GM19035 (cell line): ENCODE measurements around the gene LILRB2.
"Not testable (repeated sequence)": the region's sequence is repeated elsewhere in the genome, so short reads cannot be mapped to it uniquely, and the experiment has no call there.

ENCODE experiments used
- ATAC-seq: cut with Tn5 transposase; IDR thresholded peaks from one replicate; pipeline ENCODE4 v1.9.1; 2021; ENCODE audit not compliant: unreplicated experiment

The LILRB2 gene

GRCh38 chr19:54307389-54308020 lies 26.6 kb upstream of the LILRB2 start:
- ATAC-seq, result no peak

GRCh38 chr19:54305141-54305540 lies 24.2 kb upstream of the LILRB2 start:
- no peak for ATAC-seq

- no peak for ATAC-seq
These were observed 21.3 kb upstream of the LILRB2 start for GRCh38 chr19:54302257-54302656.

DNA sequence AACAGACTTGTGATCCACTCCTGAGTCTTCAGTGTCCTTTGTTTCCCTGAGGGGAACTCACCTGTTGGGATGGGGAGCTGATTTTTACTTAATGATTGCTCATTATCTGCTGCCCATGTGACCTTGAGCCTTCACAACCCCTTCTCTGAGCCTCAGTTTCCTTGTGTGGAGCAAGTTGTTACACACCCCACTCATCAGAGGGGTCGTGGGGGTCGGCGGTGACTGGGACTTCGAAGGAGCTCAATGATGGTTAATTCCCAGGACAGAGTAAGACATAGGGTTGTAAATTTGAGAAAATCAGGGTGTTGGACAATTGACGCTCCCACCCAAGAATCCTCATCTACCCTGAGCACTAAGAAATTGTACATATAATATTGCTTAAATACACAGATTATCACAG lies 18.6 kb upstream of the LILRB2 start:
- no peak for ATAC-seq

DNA sequence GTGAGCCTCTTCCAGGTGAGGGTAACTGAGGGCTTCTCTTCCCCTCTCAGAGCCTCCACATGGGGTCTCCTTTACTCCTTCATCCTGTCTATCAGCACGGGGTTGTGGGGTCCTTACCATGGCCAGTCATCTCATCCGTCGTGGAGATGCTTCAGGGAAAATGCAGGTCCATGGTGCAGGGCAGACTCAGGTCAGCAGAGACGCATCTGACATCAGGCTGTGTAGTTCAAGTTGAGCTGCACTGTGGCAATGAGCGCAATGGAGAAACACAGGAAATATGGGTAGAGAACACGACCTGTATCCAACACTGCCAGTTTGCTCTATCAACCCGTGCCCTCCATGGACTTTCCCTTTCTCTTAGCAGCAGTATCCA lies 18.2 kb upstream of the LILRB2 start:
- no peak for ATAC-seq

DNA sequence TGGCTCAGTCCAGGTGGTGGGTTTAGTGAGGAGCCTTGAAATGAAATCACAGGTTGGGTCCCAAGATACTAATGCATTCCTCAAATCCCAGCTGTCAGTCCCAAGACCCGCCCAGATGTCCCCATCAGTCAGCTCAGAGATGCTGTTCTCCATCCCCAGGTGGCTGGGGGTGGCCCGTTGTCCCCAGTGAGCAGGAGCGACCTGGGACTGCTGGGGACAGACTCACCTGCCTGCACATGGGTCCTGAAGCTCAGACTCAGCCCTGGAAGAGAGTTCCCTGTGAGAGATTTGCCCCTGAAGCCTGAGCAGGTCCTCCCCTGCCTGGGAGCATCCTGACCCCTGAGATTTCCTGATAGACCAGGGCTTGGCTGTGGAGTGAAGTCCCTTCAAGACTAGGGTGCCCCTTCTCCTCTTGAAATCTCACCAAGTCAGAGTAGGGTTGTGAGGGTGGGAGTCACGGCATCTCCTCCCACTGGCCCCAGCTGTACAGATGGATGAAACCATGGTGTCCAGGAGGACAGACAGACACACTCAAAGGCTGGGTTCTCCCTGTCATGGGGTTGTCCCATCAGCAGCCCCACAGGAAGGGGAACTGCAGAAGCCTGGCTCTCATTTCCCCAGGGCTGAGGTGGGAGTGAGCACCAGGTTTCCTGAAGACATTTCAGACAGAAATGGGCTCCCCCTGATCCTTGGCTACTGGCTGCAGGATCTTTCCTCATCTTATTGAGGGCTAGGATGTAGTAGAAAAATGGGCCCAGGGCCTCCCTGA lies 17.6 kb upstream of the LILRB2 start:
- no peak for ATAC-seq

DNA sequence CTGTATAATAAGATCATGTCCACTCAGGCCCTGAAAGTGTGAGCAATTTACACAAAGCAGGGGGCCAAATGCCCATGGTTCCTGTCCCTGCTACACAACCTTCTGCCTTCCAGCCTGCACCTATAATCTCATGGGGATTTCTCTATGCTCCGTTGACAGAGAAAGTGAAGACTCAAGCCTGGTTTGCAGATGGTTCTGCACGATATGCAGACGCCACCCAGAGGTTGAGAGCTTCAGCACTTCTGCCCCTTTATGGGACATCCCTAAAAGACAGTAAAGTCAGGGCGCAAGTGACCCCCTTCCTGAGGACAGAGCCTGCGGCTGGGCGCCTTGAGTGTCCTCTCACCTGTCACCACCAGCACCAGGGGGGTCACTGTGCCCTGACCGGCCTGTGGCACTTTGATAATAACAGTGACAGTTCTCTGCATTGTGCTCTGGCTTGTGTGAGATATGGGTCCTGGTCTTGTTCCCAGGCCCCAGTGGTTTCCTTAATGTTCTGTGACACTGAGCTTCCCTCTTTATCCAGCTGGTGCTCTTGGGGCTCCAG lies 16.9 kb upstream of the LILRB2 start:
- no peak for ATAC-seq

- ATAC-seq, result no peak
These were observed 13.6 kb upstream of the LILRB2 start for GRCh38 chr19:54294539-54294938.

DNA sequence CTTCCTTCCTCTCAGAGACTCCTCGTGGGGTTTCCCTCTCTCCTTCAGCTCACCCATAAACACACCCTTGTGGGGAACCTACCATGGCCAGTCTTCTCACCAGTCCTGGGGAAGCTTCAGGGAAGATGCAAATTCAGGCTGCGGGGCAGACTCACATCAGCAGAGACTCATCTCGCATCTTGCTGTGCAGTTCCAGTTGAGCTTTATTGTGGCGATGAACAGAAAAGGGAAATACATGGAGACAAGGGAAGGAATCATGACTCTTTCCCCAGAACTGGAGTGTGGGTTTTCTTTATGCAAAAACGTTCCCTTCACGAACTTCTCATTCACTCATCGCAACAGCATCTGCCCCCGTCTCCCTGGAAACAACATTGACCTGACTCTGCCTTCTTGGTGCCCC lies 8.2 kb upstream of the LILRB2 start:
- ATAC-seq, result not testable (repeated sequence)

DNA sequence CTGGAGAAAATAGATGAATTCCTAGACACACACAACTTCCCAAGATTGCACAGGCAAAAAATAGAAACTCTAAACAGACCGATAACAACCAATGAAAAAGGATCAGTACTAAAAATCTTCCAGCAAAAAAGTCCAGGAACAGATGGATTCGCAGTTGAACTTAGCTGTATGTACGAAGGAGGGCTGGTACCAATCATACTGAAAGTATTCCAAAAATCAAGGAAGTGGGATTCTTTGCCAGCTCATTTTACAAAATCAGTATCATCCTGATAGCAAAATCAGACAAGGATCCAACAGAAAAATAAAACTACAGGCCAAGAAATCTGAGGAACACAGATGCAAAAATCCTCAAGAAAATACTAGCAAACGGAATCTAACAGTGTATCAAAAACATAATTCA lies 6.5 kb upstream of the LILRB2 start:
- no peak for ATAC-seq

DNA sequence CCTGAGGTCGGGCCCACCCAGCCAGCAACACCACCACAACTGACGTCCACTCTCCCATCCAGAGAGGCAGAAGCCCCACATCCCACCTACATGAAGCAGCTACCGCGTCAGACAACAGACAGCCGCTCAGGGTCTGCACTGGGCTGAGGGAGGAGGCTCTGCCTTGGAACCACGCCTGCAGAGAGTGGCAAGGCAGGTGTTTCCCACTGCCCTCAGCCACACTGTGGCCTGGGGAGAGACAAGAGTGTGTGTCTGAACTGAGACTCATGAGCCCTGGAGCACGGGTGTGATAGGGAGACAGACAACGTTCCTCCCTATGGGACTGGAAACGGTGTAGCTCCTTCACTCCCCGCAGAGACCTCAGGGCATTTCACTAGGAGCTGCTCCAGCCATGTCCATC lies 5.4 kb upstream of the LILRB2 start:
- ATAC-seq, result not testable (repeated sequence)

- not testable (repeated sequence) for ATAC-seq
These were observed 4.6 kb upstream of the LILRB2 start for GRCh38 chr19:54285427-54286056.

DNA sequence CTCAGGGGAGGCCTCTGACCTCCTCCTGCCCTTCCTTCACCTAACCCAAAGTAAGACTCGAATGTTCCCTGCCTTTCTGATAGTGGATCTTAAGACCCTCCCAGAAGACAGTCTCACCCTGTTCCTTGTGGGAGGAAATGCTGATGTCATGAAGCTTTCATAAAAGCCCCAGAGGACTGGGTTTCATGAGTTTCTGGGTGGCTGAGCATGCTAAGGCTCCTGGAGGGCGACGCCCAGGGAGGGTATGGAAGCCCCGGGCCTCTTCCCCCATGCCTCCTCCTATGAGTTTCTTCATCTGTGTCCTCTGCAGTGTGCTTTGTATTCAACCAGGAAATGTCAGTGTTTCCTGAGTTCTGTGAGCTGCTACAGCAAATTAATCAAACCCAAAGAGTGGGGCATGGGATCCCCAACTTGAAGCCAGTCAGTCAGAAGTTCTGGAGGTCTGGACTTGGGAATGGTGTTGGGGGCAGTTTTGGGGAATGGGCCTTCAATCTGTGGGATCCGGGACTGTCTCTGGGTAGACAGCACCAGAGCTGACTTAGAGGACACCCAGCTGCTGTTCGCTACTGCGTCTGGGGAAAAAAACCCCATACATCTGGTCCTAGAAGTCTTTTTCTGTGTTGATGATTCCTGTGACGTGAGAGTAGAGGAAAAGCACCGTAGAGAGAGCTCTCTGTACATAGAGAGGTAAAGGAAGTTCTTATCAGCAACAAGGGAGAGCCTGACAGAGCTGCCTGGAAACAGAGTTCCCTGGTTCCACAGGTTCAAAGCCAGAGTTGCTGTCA lies 2.0 kb upstream of the LILRB2 start:
- ATAC-seq, result no peak

DNA sequence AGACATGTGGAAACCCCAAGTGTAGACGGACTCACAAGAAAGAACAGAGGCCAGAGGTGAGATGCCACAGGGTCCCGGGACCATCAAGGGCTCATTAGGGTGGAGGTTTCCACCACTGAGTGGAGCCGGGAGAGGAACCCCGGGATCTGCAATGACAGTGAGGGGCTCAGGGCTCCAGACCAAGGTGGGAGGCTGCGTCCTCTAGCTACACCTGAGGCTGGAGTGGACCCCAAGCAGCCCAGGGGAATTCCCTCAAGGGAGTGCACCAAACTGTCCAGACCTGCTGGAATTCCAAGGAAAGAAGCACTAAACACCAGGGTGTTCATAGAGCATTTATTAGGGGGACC lies 792 bp upstream of the LILRB2 start:
- not testable (repeated sequence) for ATAC-seq

DNA sequence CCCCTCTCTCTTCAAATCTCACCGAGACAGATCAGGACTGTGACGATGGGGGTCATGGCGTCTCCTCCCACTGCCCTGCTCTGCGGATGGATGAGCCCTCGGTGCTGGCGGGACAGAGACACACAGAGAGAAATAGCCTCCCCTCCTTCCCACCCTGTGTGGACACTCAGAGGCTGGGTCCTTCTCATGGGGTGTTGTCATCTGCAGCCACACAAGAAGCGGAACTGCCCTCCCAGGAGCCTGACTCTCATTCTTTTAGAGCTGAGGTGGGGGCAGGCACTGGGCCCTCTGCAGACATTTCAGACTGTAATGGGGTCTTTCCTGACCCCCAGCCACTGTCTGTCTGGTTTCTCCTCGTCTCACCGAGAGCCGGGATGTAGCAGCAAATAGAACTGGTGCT lies 469 bp downstream of the LILRB2 start:
- not testable (repeated sequence) for ATAC-seq

GRCh38 chr19:54280025-54280424 lies 885 bp downstream of the LILRB2 start:
- ATAC-seq, result not testable (repeated sequence)

DNA sequence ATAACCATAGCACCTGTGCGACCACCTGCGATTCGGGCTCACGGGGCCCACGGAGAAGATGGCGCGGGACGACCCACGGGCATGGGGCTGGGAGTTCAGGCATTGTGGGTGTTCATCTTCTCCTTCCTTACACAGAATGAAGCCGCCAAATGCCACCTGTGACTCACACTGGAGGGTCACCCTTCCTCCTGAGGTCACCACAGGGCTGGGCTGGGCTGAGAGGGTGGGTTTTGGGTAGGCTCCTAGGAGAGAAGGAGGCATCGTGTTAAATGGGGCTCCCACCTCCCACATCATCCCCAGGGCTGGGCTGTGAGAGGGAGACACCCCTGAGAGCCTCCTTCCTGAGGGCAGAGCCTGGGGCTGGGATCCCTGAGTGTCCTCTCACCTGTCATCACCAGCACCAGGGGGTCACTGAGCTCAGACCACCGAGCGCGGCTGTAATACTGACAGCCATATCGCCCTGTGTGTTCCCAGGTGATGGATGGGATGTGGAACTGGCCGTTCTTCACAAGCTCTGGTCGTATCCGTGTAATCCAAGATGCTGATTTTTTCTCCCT lies 1.4 kb downstream of the LILRB2 start:
- ATAC-seq, result no peak

DNA sequence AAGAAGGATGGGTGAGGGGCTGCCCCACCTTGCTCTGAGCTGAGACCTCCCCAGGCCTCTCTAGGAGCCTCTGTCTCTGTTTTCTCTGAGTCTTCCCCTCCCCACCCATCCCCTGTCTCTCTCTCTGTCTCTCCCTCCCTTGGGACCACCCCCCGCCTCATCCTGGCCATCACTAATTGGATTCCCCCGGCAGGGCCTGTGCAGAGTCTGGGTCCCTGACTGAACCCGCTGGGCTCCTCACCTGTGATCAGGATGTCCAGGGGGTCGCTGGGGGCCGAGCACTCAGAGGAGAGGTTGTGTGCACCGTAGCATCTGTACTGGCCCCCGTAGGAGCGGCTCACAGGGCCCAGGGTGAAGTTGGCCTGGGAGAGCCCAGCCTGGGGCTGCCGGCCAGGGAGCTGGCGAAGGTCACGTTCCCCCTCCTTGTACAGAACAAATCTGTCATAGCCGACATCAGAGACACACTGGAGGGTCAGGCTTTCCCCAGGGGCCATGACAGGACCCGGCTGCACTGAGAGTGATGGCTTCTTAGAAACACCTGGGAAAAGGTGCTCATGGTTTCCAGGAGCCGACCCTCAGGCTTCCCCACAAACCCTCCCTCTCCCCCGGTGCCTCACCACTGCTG lies 2.2 kb downstream of the LILRB2 start:
- not testable (repeated sequence) for ATAC-seq

DNA sequence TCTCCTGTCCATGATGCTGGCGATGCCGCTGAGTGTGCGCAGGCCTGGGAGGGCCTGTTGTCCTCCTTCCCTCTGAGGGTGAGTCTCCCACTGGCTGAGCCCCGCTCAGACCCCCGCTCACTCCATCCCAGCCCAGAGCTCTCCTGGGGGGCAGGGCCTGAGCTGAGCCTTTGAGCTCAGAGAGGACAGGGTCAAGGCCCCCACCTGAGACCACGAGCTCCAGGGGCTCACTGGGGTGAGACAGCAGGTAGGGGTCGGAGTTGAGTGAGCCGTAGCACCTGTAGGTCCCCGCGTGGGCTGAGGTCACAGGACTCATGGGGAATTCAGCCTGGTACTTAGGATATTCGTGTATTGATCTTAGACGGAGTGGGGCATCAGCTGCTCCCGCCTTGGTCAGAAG lies 2.9 kb downstream of the LILRB2 start:
- not testable (repeated sequence) for ATAC-seq

GRCh38 chr19:54277111-54277615 lies 3.7 kb downstream of the LILRB2 start:
- ATAC-seq, result not testable (repeated sequence)
